WTC11 (cell line): ENCODE data around the gene RBMS1. TPM values are rescaled to one million over a fixed set of nuclear protein-coding genes. Genes with fewer than 3 reads are reported as not detected.
"Not testable (repeated sequence)": the region's sequence is repeated elsewhere in the genome, so short reads cannot be mapped to it uniquely, and the experiment has no call there.

Experiments
- ATAC-seq: fragments of 200-7000 bp; cut with Tn5 transposase; 2 replicates; pipeline ENCODE4 v1.10.0; 2021; ENCODE audit warnings: mild to moderate bottlenecking, moderate library complexity
- CTCF ChIA-PET: fragments of 300-600 bp; sonication (Branson Sonifier 250); formaldehyde crosslinking; loops from one replicate; lab custom pipeline; 2021; ENCODE audit warnings: antibody characterized with exemption; lab: Charles Lee
- POLR2A ChIA-PET: fragments of 350-600 bp; sonication (Branson Sonifier 250); formaldehyde crosslinking; loops from one replicate; lab custom pipeline; 2021; ENCODE audit warnings: antibody characterized with exemption; lab: Charles Lee
- DNase-seq: peaks from one replicate; pipeline ENCODE4 v3.0.0; 2021; ENCODE audit warnings: low spot score
- H3K27ac Mint-ChIP-seq: 2 replicates; pipeline ENCODE4 v1.8.0; 2021; ENCODE audit warnings: mixed read lengths
- H3K27me3 Mint-ChIP-seq: 2 replicates; pipeline ENCODE4 v1.8.0; 2021; ENCODE audit warnings: low read depth, mild to moderate bottlenecking, moderate library complexity, mixed read lengths
- H3K36me3 Mint-ChIP-seq: 2 replicates; pipeline ENCODE4 v1.8.0; 2021; ENCODE audit warnings: mixed read lengths
- H3K4me1 Mint-ChIP-seq: 2 replicates; pipeline ENCODE4 v1.8.0; 2022; ENCODE audit warnings: mixed read lengths
- H3K4me3 Mint-ChIP-seq: 2 replicates; pipeline ENCODE4 v1.8.0; 2021; ENCODE audit warnings: mild to moderate bottlenecking, moderate library complexity, mixed read lengths
- H3K9me3 Mint-ChIP-seq: 2 replicates; pipeline ENCODE4 v1.8.0; 2021; ENCODE audit warnings: mixed read lengths
- E2F4 ChIP-seq: sonication (generic); formaldehyde crosslinking; IDR thresholded peaks from 2 replicates; pipeline ENCODE4 v1.8.1; 2022; ENCODE audit warnings: low read depth, mild to moderate bottlenecking, moderate library complexity, missing genetic modification reagents, borderline replicate concordance
- ESRRA ChIP-seq: sonication (generic); formaldehyde crosslinking; IDR thresholded peaks from 2 replicates; pipeline ENCODE4 v1.8.1; 2022; ENCODE audit warnings: mild to moderate bottlenecking, missing genetic modification reagents, borderline replicate concordance
- GABPB1 ChIP-seq: sonication (generic); formaldehyde crosslinking; IDR thresholded peaks from 2 replicates; pipeline ENCODE4 v1.8.1; 2023; ENCODE audit warnings: mild to moderate bottlenecking, missing genetic modification reagents
- IRF1 ChIP-seq: sonication (generic); formaldehyde crosslinking; IDR thresholded peaks from 2 replicates; pipeline ENCODE4 v1.8.0; 2023; ENCODE audit warnings: missing genetic modification reagents
- KAT7 ChIP-seq: sonication (generic); formaldehyde crosslinking; IDR thresholded peaks from 2 replicates; pipeline ENCODE4 v1.8.1; 2023; ENCODE audit warnings: missing genetic modification reagents, mild to moderate bottlenecking, borderline replicate concordance
- SOX15 ChIP-seq: fragments of 250-450 bp; sonication (Bioruptor Pico); IDR thresholded peaks from 2 replicates; pipeline ENCODE4 v1.9.0; 2021; ENCODE audit warnings: mild to moderate bottlenecking
- TP53 ChIP-seq: sonication (generic); formaldehyde crosslinking; IDR thresholded peaks from 2 replicates; pipeline ENCODE4 v1.8.1; 2023; ENCODE audit warnings: mild to moderate bottlenecking, missing genetic modification reagents
- total RNA-seq: library from RNA; stranded (reverse); gene quantifications from 3 replicates; pipeline ENCODE4 v1.2.3, GENCODE V29; 2021
- TF ChIP-seq, protein P1 (sequence below): fragments of 250-450 bp; sonication (Bioruptor Pico); IDR thresholded peaks from 2 replicates; pipeline ENCODE4 v2.1.2; 2022; ENCODE audit warnings: mild to moderate bottlenecking, moderate library complexity
- TF ChIP-seq, protein P2 (sequence below): sonication (generic); formaldehyde crosslinking; IDR thresholded peaks from 2 replicates; pipeline ENCODE4 v1.8.1; 2023; ENCODE audit warnings: mild to moderate bottlenecking, missing genetic modification reagents

RBMS1 gene
- total RNA-seq, 1 experiment from 2014 or later = 56.3 TPM

DNA sequence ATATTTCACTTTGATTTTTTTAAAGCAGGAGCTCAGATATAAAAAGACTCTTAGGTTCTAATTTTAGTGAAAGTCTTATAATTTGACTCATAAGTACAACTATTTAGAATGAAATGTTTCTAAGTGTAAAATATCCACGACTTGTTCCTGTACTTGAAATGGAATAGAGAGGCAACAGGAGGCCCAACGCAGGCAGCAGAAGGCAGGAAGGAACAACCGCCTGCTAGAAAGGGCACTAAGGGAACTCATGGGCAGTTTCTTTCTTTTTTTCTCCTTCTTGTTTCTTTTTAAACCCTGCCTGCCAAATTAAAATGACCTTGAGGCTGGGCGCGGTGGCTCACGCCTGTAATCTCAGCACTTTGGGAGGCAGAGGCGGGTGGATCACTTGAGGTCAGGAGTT lies 51.0 kb downstream of the RBMS1 start:
- Mint-ChIP-seq H3K4me1 (no peaks in the 10 kb centered on the region), H3K36me3 (peaks cover 38% of the 10 kb centered on the region), H3K27ac (no peak overlapping the region), H3K4me3 (no peak overlapping the region), H3K9me3 (peaks cover 36% of the 10 kb centered on the region), H3K27me3 (peaks cover 5% of the 10 kb centered on the region; the same call in 1 of the 2 replicates)
- ATAC-seq (no peak), DNase-seq (no peak)
- TF ChIP-seq TP53 (CRISPR knock-in tag) = no peak
- no peak for TF ChIP-seq SOX15 (CRISPR knock-in tag)
- no peak for TF ChIP-seq IRF1 (CRISPR knock-in tag)
- POLR2A ChIA-PET = interaction anchor here (0.6 kb wide), 1 partner anchor 176 kb away, joined by 3 read pairs; no protein-coding TSS in a partner anchor
- CTCF ChIA-PET = no interaction called here

- H3K4me1 Mint-ChIP-seq = no peaks in the 10 kb centered on the region
- no peak for TF ChIP-seq KAT7
- ChIA-PET POLR2A (no interaction called here), CTCF (no interaction called here)
- DNase-seq = no peak
- peaks cover 5% of the 10 kb centered on the region; the same call in 1 of the 2 replicates for H3K27me3 Mint-ChIP-seq
- H3K4me3 Mint-ChIP-seq = no peak overlapping the region
- peaks cover 31% of the 10 kb centered on the region for H3K9me3 Mint-ChIP-seq
- peaks cover 31% of the 10 kb centered on the region for H3K36me3 Mint-ChIP-seq
- no peak overlapping the region for H3K27ac Mint-ChIP-seq
- no peak for ATAC-seq
Measured at GRCh38 chr2:160440888-160441287, 52.7 kb downstream of the RBMS1 start.

DNA sequence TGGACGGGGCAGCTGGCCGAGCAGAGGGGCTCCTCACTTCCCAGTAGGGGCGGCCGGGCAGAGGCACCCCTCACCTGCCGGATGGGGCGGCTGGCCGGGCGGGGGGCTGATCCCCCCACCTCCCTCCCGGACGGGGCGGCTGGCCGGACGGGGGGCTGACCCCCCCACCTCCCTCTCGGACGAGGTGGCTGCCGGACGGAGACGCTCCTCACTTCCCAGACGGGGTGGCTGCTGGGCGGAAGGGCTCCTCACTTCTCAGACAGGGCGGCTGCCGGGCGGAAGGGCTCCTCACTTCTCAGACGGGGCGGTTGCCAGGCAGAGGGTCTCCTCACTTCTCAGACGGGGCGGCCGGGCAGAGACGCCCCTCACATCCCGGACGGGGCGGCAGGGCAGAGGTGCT lies 54.6 kb downstream of the RBMS1 start:
- POLR2A ChIA-PET, H3K27ac Mint-ChIP-seq, H3K27me3 Mint-ChIP-seq, H3K4me3 Mint-ChIP-seq, CTCF ChIA-PET, H3K4me1 Mint-ChIP-seq, ATAC-seq, DNase-seq: not testable (repeated sequence)
- Mint-ChIP-seq H3K36me3 (peaks cover 31% of the 10 kb centered on the region), H3K9me3 (peaks cover 26% of the 10 kb centered on the region)

GRCh38 chr2:160437273-160437672 lies 56.3 kb downstream of the RBMS1 start:
- Mint-ChIP-seq H3K36me3 (peaks cover 24% of the 10 kb centered on the region), H3K4me3 (no peak overlapping the region), H3K4me1 (peaks cover 5% of the 10 kb centered on the region; the same call in 1 of the 2 replicates), H3K9me3 (peaks cover 18% of the 10 kb centered on the region), H3K27me3 (peaks cover 5% of the 10 kb centered on the region; the same call in 1 of the 2 replicates), H3K27ac (no peak overlapping the region)
- DNase-seq (no peak), ATAC-seq (no peak)
- TF ChIP-seq E2F4 (CRISPR knock-in tag) = no peak
- TF ChIP-seq, protein P1, sequence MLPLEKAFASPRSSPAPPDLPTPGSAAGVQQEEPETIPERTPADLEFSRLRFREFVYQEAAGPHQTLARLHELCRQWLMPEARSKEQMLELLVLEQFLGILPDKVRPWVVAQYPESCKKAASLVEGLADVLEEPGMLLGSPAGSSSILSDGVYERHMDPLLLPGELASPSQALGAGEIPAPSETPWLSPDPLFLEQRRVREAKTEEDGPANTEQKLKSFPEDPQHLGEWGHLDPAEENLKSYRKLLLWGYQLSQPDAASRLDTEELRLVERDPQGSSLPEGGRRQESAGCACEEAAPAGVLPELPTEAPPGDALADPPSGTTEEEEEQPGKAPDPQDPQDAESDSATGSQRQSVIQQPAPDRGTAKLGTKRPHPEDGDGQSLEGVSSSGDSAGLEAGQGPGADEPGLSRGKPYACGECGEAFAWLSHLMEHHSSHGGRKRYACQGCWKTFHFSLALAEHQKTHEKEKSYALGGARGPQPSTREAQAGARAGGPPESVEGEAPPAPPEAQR (CRISPR knock-in tag) = no peak
- TF ChIP-seq, protein P2, sequence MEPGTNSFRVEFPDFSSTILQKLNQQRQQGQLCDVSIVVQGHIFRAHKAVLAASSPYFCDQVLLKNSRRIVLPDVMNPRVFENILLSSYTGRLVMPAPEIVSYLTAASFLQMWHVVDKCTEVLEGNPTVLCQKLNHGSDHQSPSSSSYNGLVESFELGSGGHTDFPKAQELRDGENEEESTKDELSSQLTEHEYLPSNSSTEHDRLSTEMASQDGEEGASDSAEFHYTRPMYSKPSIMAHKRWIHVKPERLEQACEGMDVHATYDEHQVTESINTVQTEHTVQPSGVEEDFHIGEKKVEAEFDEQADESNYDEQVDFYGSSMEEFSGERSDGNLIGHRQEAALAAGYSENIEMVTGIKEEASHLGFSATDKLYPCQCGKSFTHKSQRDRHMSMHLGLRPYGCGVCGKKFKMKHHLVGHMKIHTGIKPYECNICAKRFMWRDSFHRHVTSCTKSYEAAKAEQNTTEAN (CRISPR knock-in tag) = no peak
- ChIA-PET CTCF (no interaction called here), POLR2A (no interaction called here)

GRCh38 chr2:160434254-160434948 lies 59.2 kb downstream of the RBMS1 start:
- H3K4me3 Mint-ChIP-seq = no peak overlapping the region
- TF ChIP-seq GABPB1 (CRISPR knock-in tag) (peak; percentile 54), ESRRA (CRISPR knock-in tag) (no peak)
- TF ChIP-seq, all 79 proteins: peak for 1
- H3K27ac Mint-ChIP-seq = no peak overlapping the region
- peaks cover 5% of the 10 kb centered on the region; the same call in 1 of the 2 replicates for H3K4me1 Mint-ChIP-seq
- POLR2A ChIA-PET = no interaction called here
- H3K36me3 Mint-ChIP-seq = peaks cover 26% of the 10 kb centered on the region
- H3K27me3 Mint-ChIP-seq = no peaks in the 10 kb centered on the region
- CTCF ChIA-PET = no interaction called here
- ATAC-seq = no peak
- peaks cover 13% of the 10 kb centered on the region for H3K9me3 Mint-ChIP-seq
- DNase-seq = no peak
